HEK293 (cell line): ENCODE data around the gene PNPLA5.

Experiments used
- CTCF ChIA-PET: fragments of 350-600 bp; formaldehyde crosslinking; extraction: SDS; loops from one replicate; lab custom pipeline; 2021; ENCODE audit warnings: antibody characterized with exemption; lab: Yijun Ruan, JAX
- POLR2A ChIA-PET: fragments of 300-600 bp; formaldehyde crosslinking; extraction: SDS; loops from one replicate; lab custom pipeline; 2020; ENCODE audit warnings: antibody characterized with exemption, inconsistent platforms; lab: Yijun Ruan, JAX
- H3K27ac ChIP-seq: fragments of 200-500 bp; sonication (Bioruptor generic); 2 replicates; pipeline ENCODE4 v1.5.1; 2014; ENCODE audit warnings: low read depth, low read length, control low read depth, inconsistent platforms; ENCODE audit errors: extremely low read depth
- H3K36me3 ChIP-seq, 2 experiments: fragments of 200-500 bp in 1 of 2; sonication (Bioruptor generic) in 1 of 2; 1 replicate in 1 of 2; 2 replicates in 1 of 2; pipeline ENCODE4 v1.5.1; 2014 to 2017; ENCODE audit warnings: inconsistent platforms in 2 of 2, low read length in 2 of 2; ENCODE audit not compliant: control insufficient read depth in 2 of 2, insufficient read depth in 1 of 2
- H3K4me1 ChIP-seq: fragments of 200-500 bp; sonication (Bioruptor generic); 2 replicates; pipeline ENCODE4 v1.5.1; 2014; ENCODE audit warnings: mild to moderate bottlenecking, low read length, inconsistent platforms; ENCODE audit not compliant: control insufficient read depth, insufficient read depth
- H3K4me3 ChIP-seq: 2 replicates; pipeline ENCODE4 v1.5.1; 2011; ENCODE audit warnings: low read depth, mild to moderate bottlenecking, control low read depth, low read length, moderate library complexity
- H3K9me3 ChIP-seq: fragments of 200-500 bp; sonication (Bioruptor generic); 2 replicates; pipeline ENCODE4 v1.5.1; 2014; ENCODE audit warnings: low read depth, low read length, inconsistent platforms; ENCODE audit not compliant: control insufficient read depth, insufficient read depth
- EGR2 ChIP-seq: fragments of 450-650 bp; formaldehyde crosslinking; IDR thresholded peaks from 2 replicates; pipeline ENCODE4 v1.5.1; 2016; ENCODE audit warnings: low read depth, missing biosample characterization, missing genetic modification characterization
- GLI2 ChIP-seq: fragments of 450-650 bp; formaldehyde crosslinking; IDR thresholded peaks from 2 replicates; pipeline ENCODE4; 2017; ENCODE audit warnings: missing biosample characterization, missing genetic modification characterization, low read depth, borderline replicate concordance
- GLIS1 ChIP-seq: fragments of 450-650 bp; formaldehyde crosslinking; IDR thresholded peaks from 2 replicates; pipeline ENCODE4 v1.5.1; 2016; ENCODE audit warnings: missing biosample characterization, missing genetic modification characterization
- KLF7 ChIP-seq: fragments of 450-650 bp; formaldehyde crosslinking; IDR thresholded peaks from 2 replicates; pipeline ENCODE4 v1.5.1; 2016; ENCODE audit warnings: missing biosample characterization, missing genetic modification characterization, borderline replicate concordance
- SCRT1 ChIP-seq: fragments of 450-650 bp; formaldehyde crosslinking; IDR thresholded peaks from 2 replicates; pipeline ENCODE4 v1.5.1; 2016; ENCODE audit warnings: missing biosample characterization, missing genetic modification characterization, borderline replicate concordance
- SP2 ChIP-seq: fragments of 450-650 bp; formaldehyde crosslinking; IDR thresholded peaks from 2 replicates; pipeline ENCODE4 v1.5.1; 2016; ENCODE audit warnings: missing biosample characterization, missing genetic modification characterization
- TCF7L2 ChIP-seq: IDR thresholded peaks from 2 replicates; pipeline ENCODE4 v1.6.1; 2011; ENCODE audit warnings: low read depth, mild to moderate bottlenecking, inconsistent platforms, low read length, moderate library complexity, borderline replicate concordance
- ZNF10 ChIP-seq: fragments of 450-650 bp; formaldehyde crosslinking; IDR thresholded peaks from 2 replicates; pipeline ENCODE4 v1.5.1; 2017; ENCODE audit warnings: missing biosample characterization, missing genetic modification characterization
- ZNF202 ChIP-seq: fragments of 450-650 bp; formaldehyde crosslinking; IDR thresholded peaks from 2 replicates; pipeline ENCODE4 v1.5.1; 2016; ENCODE audit warnings: missing biosample characterization, missing genetic modification characterization, borderline replicate concordance
- ZNF521 ChIP-seq: fragments of 450-650 bp; formaldehyde crosslinking; IDR thresholded peaks from 2 replicates; pipeline ENCODE4 v1.5.1; 2017; ENCODE audit warnings: missing biosample characterization, mild to moderate bottlenecking, missing genetic modification characterization
- ZNF548 ChIP-seq: fragments of 450-650 bp; formaldehyde crosslinking; IDR thresholded peaks from 2 replicates; pipeline ENCODE4 v1.5.1; 2016; ENCODE audit warnings: missing biosample characterization, missing genetic modification characterization
- ZNF571 ChIP-seq: fragments of 450-650 bp; formaldehyde crosslinking; IDR thresholded peaks from 2 replicates; pipeline ENCODE4 v1.5.0; 2017; ENCODE audit warnings: missing biosample characterization, missing genetic modification characterization
- ZNF701 ChIP-seq: fragments of 450-650 bp; formaldehyde crosslinking; IDR thresholded peaks from 2 replicates; pipeline ENCODE4 v1.5.1; 2016; ENCODE audit warnings: missing biosample characterization, missing genetic modification characterization
- ZNF768 ChIP-seq: fragments of 450-650 bp; formaldehyde crosslinking; IDR thresholded peaks from 2 replicates; pipeline ENCODE4 v1.5.1; 2018; ENCODE audit warnings: missing biosample characterization, mild to moderate bottlenecking, missing genetic modification characterization
- TF ChIP-seq, protein P1 (sequence below): fragments of 450-650 bp; formaldehyde crosslinking; IDR thresholded peaks from 2 replicates; pipeline ENCODE4 v1.5.1; 2017; ENCODE audit warnings: missing biosample characterization, missing genetic modification characterization
- TF ChIP-seq, protein P2 (sequence below): fragments of 450-650 bp; formaldehyde crosslinking; IDR thresholded peaks from 2 replicates; pipeline ENCODE4 v1.5.1; 2016; ENCODE audit warnings: missing biosample characterization, missing genetic modification characterization
- TF ChIP-seq, protein P3 (sequence below): fragments of 450-650 bp; formaldehyde crosslinking; IDR thresholded peaks from 2 replicates; pipeline ENCODE4 v1.5.1; 2016; ENCODE audit warnings: missing biosample characterization, missing genetic modification characterization
- TF ChIP-seq, protein P4 (sequence below): fragments of 450-650 bp; formaldehyde crosslinking; IDR thresholded peaks from 2 replicates; pipeline ENCODE4 v1.5.1; 2016; ENCODE audit warnings: missing biosample characterization, missing genetic modification characterization
- TF ChIP-seq, protein P5 (sequence below): fragments of 450-650 bp; IDR thresholded peaks from 2 replicates; pipeline ENCODE4 v1.5.1; 2018; ENCODE audit warnings: missing biosample characterization, mild to moderate bottlenecking, missing genetic modification characterization
- TF ChIP-seq, protein P6 (sequence below): fragments of 450-650 bp; formaldehyde crosslinking; optimal IDR thresholded peaks from 2 replicates; pipeline ENCODE3; 2016; ENCODE audit warnings: missing biosample characterization, mild to moderate bottlenecking, missing genetic modification characterization
- TF ChIP-seq, protein P7 (sequence below): fragments of 450-650 bp; formaldehyde crosslinking; IDR thresholded peaks from 2 replicates; pipeline ENCODE4 v1.5.1; 2016; ENCODE audit warnings: missing biosample characterization, missing genetic modification characterization

Gene PNPLA5

DNA sequence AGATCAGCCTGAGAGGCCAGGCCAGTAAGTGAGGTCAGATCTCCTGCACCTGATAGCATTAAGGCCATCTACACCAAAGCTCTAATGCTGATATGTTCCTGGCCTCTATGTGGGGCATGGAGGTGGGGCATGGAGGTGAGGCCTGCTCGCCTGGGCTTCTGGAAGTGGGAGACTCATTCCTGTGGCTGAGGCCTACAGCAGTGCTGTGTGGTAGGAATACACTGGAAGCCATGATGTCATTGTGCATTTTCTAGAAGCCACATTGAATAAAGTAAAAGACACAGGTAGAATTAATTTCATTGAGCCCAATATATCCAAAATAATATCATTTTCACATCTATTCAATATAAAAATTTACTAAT lies 34.5 kb upstream of the PNPLA5 start:
- ChIA-PET POLR2A (no interaction called here), CTCF (interaction anchor here (0.7 to 1.4 kb wide), 3 partner anchors 20 to 67 kb away, joined by 3 read pairs; no protein-coding TSS in a partner anchor)
- peaks cover 3% of the 10 kb centered on the region; the same call in 1 of the 2 replicates for H3K4me1 ChIP-seq
- no peak overlapping the region for H3K27ac ChIP-seq
- TF ChIP-seq, protein P1, sequence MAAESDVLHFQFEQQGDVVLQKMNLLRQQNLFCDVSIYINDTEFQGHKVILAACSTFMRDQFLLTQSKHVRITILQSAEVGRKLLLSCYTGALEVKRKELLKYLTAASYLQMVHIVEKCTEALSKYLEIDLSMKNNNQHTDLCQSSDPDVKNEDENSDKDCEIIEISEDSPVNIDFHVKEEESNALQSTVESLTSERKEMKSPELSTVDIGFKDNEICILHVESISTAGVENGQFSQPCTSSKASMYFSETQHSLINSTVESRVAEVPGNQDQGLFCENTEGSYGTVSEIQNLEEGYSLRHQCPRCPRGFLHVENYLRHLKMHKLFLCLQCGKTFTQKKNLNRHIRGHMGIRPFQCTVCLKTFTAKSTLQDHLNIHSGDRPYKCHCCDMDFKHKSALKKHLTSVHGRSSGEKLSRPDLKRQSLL (tag by site-specific recombination), result no peak
- TF ChIP-seq TCF7L2, result no peak
- TF ChIP-seq GLI2 (tag by site-specific recombination), result no peak
- TF ChIP-seq ZNF768 (tag by site-specific recombination), result no peak
- TF ChIP-seq GLIS1, result no peak
- TF ChIP-seq ZNF571 (tag by site-specific recombination), result no peak
- TF ChIP-seq, protein P2, sequence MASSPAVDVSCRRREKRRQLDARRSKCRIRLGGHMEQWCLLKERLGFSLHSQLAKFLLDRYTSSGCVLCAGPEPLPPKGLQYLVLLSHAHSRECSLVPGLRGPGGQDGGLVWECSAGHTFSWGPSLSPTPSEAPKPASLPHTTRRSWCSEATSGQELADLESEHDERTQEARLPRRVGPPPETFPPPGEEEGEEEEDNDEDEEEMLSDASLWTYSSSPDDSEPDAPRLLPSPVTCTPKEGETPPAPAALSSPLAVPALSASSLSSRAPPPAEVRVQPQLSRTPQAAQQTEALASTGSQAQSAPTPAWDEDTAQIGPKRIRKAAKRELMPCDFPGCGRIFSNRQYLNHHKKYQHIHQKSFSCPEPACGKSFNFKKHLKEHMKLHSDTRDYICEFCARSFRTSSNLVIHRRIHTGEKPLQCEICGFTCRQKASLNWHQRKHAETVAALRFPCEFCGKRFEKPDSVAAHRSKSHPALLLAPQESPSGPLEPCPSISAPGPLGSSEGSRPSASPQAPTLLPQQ (tag by site-specific recombination), result no peak
- TF ChIP-seq, protein P3, sequence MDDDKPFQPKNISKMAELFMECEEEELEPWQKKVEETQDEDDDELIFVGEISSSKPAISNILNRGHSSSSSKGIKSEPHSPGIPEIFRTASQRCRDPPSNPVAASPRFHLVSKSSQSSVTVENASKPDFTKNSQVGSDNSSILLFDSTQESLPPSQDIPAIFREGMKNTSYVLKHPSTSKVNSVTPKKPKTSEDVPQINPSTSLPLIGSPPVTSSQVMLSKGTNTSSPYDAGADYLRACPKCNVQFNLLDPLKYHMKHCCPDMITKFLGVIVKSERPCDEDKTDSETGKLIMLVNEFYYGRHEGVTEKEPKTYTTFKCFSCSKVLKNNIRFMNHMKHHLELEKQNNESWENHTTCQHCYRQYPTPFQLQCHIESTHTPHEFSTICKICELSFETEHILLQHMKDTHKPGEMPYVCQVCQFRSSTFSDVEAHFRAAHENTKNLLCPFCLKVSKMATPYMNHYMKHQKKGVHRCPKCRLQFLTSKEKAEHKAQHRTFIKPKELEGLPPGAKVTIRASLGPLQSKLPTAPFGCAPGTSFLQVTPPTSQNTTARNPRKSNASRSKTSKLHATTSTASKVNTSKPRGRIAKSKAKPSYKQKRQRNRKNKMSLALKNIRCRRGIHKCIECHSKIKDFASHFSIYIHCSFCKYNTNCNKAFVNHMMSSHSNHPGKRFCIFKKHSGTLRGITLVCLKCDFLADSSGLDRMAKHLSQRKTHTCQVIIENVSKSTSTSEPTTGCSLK (tag by site-specific recombination), result no peak
- TF ChIP-seq KLF7 (tag by site-specific recombination), result no peak
- no peak for TF ChIP-seq ZNF548 (tag by site-specific recombination)
- TF ChIP-seq, protein P4, sequence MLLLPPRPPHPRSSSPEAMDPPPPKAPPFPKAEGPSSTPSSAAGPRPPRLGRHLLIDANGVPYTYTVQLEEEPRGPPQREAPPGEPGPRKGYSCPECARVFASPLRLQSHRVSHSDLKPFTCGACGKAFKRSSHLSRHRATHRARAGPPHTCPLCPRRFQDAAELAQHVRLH (tag by site-specific recombination), result no peak
- TF ChIP-seq SP2 (tag by site-specific recombination), result no peak
- no peak for TF ChIP-seq SCRT1 (tag by site-specific recombination)
- no peak for TF ChIP-seq ZNF10 (tag by site-specific recombination)
- TF ChIP-seq, protein P5, sequence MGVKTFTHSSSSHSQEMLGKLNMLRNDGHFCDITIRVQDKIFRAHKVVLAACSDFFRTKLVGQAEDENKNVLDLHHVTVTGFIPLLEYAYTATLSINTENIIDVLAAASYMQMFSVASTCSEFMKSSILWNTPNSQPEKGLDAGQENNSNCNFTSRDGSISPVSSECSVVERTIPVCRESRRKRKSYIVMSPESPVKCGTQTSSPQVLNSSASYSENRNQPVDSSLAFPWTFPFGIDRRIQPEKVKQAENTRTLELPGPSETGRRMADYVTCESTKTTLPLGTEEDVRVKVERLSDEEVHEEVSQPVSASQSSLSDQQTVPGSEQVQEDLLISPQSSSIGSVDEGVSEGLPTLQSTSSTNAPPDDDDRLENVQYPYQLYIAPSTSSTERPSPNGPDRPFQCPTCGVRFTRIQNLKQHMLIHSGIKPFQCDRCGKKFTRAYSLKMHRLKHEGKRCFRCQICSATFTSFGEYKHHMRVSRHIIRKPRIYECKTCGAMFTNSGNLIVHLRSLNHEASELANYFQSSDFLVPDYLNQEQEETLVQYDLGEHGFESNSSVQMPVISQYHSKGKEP, result no peak
- TF ChIP-seq ZNF521, result no peak
- no peak overlapping the region for H3K4me3 ChIP-seq
- no peaks in the 10 kb centered on the region for H3K9me3 ChIP-seq
- peaks cover 0 to 8% of the 10 kb centered on the region in 2 experiments; a peak in 1 of 3 replicates for H3K36me3 ChIP-seq

DNA sequence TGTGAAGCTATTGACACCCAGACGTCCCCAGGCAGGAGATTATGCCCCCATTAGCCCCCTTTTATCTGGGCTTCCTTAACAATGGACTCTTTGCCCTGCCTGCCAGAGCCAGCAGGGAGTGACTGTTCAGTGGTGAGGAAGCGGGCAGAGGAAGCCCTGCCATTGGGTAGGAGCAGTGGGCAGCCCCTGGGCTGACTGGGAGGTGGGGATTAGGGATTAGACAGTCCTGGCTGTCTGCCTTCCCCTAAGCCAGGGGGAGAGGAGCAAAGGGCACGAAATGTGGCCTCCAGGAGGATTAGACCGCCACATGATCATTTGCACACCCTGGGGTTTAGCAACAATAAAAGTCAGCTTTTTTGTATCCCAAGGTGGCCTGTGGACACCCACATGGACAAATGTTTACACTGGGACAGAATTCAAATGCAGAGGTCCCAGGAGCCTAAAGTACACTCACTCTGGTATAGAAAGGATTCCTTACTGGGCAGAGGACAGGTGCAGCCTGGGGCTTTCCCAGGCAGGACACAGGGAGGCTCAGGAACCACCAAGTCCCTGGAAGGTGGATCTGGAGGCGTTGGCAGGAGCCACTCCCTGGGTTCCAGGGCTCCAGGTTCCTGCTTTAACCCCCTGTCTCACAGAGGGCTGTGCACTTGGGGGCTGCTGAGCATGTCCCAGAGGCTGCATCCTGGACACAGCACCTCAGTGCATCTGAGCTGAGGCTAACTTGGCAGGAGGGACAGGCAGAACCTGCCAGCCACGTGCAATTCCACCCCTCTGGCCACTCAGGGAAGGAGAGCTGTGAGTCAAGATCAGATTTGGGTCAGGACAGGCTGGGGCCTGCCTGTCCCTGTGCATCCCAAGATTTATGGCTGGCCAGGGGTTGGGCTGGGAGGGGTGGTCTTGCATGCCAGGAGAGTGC lies 33.9 kb upstream of the PNPLA5 start:
- Histone ChIP-seq H3K9me3 (no peaks in the 10 kb centered on the region), H3K36me3 (peaks cover 0 to 8% of the 10 kb centered on the region in 2 experiments; a peak in 1 of 3 replicates), H3K4me1 (peaks cover 3% of the 10 kb centered on the region; the same call in 1 of the 2 replicates), H3K4me3 (no peak overlapping the region), H3K27ac (no peak overlapping the region)
- ChIA-PET POLR2A (no interaction called here), CTCF (interaction anchor here (0.9 to 1.4 kb wide), 2 partner anchors 21 to 67 kb away, joined by 3 read pairs; no protein-coding TSS in a partner anchor)
- TF ChIP-seq ZNF202, result no peak
- no peak for TF ChIP-seq EGR2 (tag by site-specific recombination)
- TF ChIP-seq, protein P6, sequence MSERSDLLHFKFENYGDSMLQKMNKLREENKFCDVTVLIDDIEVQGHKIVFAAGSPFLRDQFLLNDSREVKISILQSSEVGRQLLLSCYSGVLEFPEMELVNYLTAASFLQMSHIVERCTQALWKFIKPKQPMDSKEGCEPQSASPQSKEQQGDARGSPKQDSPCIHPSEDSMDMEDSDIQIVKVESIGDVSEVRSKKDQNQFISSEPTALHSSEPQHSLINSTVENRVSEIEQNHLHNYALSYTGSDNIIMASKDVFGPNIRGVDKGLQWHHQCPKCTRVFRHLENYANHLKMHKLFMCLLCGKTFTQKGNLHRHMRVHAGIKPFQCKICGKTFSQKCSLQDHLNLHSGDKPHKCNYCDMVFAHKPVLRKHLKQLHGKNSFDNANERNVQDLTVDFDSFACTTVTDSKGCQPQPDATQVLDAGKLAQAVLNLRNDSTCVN (tag by site-specific recombination), result no peak
- peak; percentile 41 for TF ChIP-seq SP2 (tag by site-specific recombination)
- peak; percentile 73 for TF ChIP-seq GLIS1
- TF ChIP-seq ZNF701, result no peak
- TF ChIP-seq, protein P7, sequence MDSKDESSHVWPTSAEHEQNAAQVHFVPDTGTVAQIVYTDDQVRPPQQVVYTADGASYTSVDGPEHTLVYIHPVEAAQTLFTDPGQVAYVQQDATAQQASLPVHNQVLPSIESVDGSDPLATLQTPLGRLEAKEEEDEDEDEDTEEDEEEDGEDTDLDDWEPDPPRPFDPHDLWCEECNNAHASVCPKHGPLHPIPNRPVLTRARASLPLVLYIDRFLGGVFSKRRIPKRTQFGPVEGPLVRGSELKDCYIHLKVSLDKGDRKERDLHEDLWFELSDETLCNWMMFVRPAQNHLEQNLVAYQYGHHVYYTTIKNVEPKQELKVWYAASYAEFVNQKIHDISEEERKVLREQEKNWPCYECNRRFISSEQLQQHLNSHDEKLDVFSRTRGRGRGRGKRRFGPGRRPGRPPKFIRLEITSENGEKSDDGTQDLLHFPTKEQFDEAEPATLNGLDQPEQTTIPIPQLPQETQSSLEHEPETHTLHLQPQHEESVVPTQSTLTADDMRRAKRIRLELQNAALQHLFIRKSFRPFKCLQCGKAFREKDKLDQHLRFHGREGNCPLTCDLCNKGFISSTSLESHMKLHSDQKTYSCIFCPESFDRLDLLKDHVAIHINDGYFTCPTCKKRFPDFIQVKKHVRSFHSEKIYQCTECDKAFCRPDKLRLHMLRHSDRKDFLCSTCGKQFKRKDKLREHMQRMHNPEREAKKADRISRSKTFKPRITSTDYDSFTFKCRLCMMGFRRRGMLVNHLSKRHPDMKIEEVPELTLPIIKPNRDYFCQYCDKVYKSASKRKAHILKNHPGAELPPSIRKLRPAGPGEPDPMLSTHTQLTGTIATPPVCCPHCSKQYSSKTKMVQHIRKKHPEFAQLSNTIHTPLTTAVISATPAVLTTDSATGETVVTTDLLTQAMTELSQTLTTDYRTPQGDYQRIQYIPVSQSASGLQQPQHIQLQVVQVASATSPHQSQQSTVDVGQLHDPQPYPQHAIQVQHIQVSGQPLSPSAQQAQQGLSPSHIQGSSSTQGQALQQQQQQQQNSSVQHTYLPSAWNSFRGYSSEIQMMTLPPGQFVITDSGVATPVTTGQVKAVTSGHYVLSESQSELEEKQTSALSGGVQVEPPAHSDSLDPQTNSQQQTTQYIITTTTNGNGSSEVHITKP (tag by site-specific recombination), result 0 out of 2 replicates have a peak, but pooled peaks have one; percentile 16
